ENCODE results near the gene KRT84. TPM values are rescaled to one million over a fixed set of nuclear protein-coding genes. Genes with fewer than 3 reads are reported as not detected.

The KRT84 gene
- total RNA-seq, 1 experiment from 2014 or later = not detected

GRCh38 chr12:52402377-52402776 lies 16.9 kb upstream of the KRT84 start:
- Histone ChIP-seq H3K27me3 (ENCODE audit: control insufficient read depth, insufficient read depth, low read length) (no peaks in the 10 kb centered on the region), H3K36me3 (replicated peaks; ENCODE audit: control insufficient read depth, insufficient read depth, low read length) (no peaks in the 10 kb centered on the region), H3K4me3 (ENCODE audit: insufficient read depth, low read depth, low read length) (no peak overlapping the region)
- DNase-seq = no peak

- Histone ChIP-seq H3K27me3 (ENCODE audit: control insufficient read depth, insufficient read depth, low read length) (no peaks in the 10 kb centered on the region), H3K4me3 (ENCODE audit: insufficient read depth, low read depth, low read length) (no peak overlapping the region), H3K36me3 (replicated peaks; ENCODE audit: control insufficient read depth, insufficient read depth, low read length) (no peaks in the 10 kb centered on the region)
- no peak for DNase-seq
Measured at GRCh38 chr12:52401926-52402325, 16.5 kb upstream of the KRT84 start.

GRCh38 chr12:52401526-52401925 lies 16.1 kb upstream of the KRT84 start:
- Histone ChIP-seq H3K4me3 (ENCODE audit: insufficient read depth, low read depth, low read length) (no peak overlapping the region), H3K27me3 (ENCODE audit: control insufficient read depth, insufficient read depth, low read length) (no peaks in the 10 kb centered on the region), H3K36me3 (replicated peaks; ENCODE audit: control insufficient read depth, insufficient read depth, low read length) (no peaks in the 10 kb centered on the region)
- DNase-seq = no peak

- Histone ChIP-seq H3K36me3 (replicated peaks; ENCODE audit: control insufficient read depth, insufficient read depth, low read length) (no peaks in the 10 kb centered on the region), H3K4me3 (ENCODE audit: insufficient read depth, low read depth, low read length) (no peak overlapping the region), H3K27me3 (ENCODE audit: control insufficient read depth, insufficient read depth, low read length) (no peaks in the 10 kb centered on the region)
- DNase-seq = no peak
Measured at GRCh38 chr12:52400906-52401305, 15.5 kb upstream of the KRT84 start.

- no peaks in the 10 kb centered on the region for H3K27me3 ChIP-seq (ENCODE audit: control insufficient read depth, insufficient read depth, low read length)
- no peak for DNase-seq
- no peak overlapping the region for H3K4me3 ChIP-seq (ENCODE audit: insufficient read depth, low read depth, low read length)
- H3K36me3 ChIP-seq (replicated peaks; ENCODE audit: control insufficient read depth, insufficient read depth, low read length) = no peaks in the 10 kb centered on the region
Measured at GRCh38 chr12:52399756-52400155, 14.3 kb upstream of the KRT84 start.

- Histone ChIP-seq H3K4me3 (ENCODE audit: insufficient read depth, low read depth, low read length) (no peak overlapping the region), H3K36me3 (replicated peaks; ENCODE audit: control insufficient read depth, insufficient read depth, low read length) (no peaks in the 10 kb centered on the region), H3K27me3 (ENCODE audit: control insufficient read depth, insufficient read depth, low read length) (no peaks in the 10 kb centered on the region)
- no peak for DNase-seq
Measured at GRCh38 chr12:52398176-52398575, 12.7 kb upstream of the KRT84 start.

GRCh38 chr12:52396656-52397055 lies 11.2 kb upstream of the KRT84 start:
- no peak overlapping the region for H3K4me3 ChIP-seq (ENCODE audit: insufficient read depth, low read depth, low read length)
- no peaks in the 10 kb centered on the region for H3K36me3 ChIP-seq (replicated peaks; ENCODE audit: control insufficient read depth, insufficient read depth, low read length)
- no peak for DNase-seq
- H3K27me3 ChIP-seq (ENCODE audit: control insufficient read depth, insufficient read depth, low read length) = no peaks in the 10 kb centered on the region

GRCh38 chr12:52395761-52396434 lies 10.4 kb upstream of the KRT84 start:
- H3K36me3 ChIP-seq (replicated peaks; ENCODE audit: control insufficient read depth, insufficient read depth, low read length) = no peaks in the 10 kb centered on the region
- H3K4me3 ChIP-seq (ENCODE audit: insufficient read depth, low read depth, low read length) = no peak overlapping the region
- DNase-seq = peak; percentile 96
- H3K27me3 ChIP-seq (ENCODE audit: control insufficient read depth, insufficient read depth, low read length) = no peaks in the 10 kb centered on the region

GRCh38 chr12:52394836-52395405 lies 9.5 kb upstream of the KRT84 start:
- no peak for DNase-seq
- no peak overlapping the region for H3K4me3 ChIP-seq (ENCODE audit: insufficient read depth, low read depth, low read length)
- H3K27me3 ChIP-seq (ENCODE audit: control insufficient read depth, insufficient read depth, low read length) = no peaks in the 10 kb centered on the region
- H3K36me3 ChIP-seq (replicated peaks; ENCODE audit: control insufficient read depth, insufficient read depth, low read length) = no peaks in the 10 kb centered on the region

GRCh38 chr12:52392465-52393007 lies 7.1 kb upstream of the KRT84 start:
- no peak for DNase-seq
- no peaks in the 10 kb centered on the region for H3K36me3 ChIP-seq (replicated peaks; ENCODE audit: control insufficient read depth, insufficient read depth, low read length)
- no peaks in the 10 kb centered on the region for H3K27me3 ChIP-seq (ENCODE audit: control insufficient read depth, insufficient read depth, low read length)
- no peak overlapping the region for H3K4me3 ChIP-seq (ENCODE audit: insufficient read depth, low read depth, low read length)

- H3K4me3 ChIP-seq (ENCODE audit: insufficient read depth, low read depth, low read length) = no peak overlapping the region
- no peaks in the 10 kb centered on the region for H3K27me3 ChIP-seq (ENCODE audit: control insufficient read depth, insufficient read depth, low read length)
- no peaks in the 10 kb centered on the region for H3K36me3 ChIP-seq (replicated peaks; ENCODE audit: control insufficient read depth, insufficient read depth, low read length)
- no peak for DNase-seq
Measured at GRCh38 chr12:52391618-52392002, 6.2 kb upstream of the KRT84 start.

GRCh38 chr12:52390739-52391617 lies 5.5 kb upstream of the KRT84 start:
- Histone ChIP-seq H3K27me3 (ENCODE audit: control insufficient read depth, insufficient read depth, low read length) (no peaks in the 10 kb centered on the region), H3K4me3 (ENCODE audit: insufficient read depth, low read depth, low read length) (no peak overlapping the region), H3K36me3 (replicated peaks; ENCODE audit: control insufficient read depth, insufficient read depth, low read length) (no peaks in the 10 kb centered on the region)
- peak; percentile 79 for DNase-seq

GRCh38 chr12:52389313-52390207 lies 4.1 kb upstream of the KRT84 start:
- DNase-seq = no peak
- Histone ChIP-seq H3K36me3 (replicated peaks; ENCODE audit: control insufficient read depth, insufficient read depth, low read length) (no peaks in the 10 kb centered on the region), H3K27me3 (ENCODE audit: control insufficient read depth, insufficient read depth, low read length) (no peaks in the 10 kb centered on the region), H3K4me3 (ENCODE audit: insufficient read depth, low read depth, low read length) (no peak overlapping the region)

GRCh38 chr12:52387859-52388258 lies 2.4 kb upstream of the KRT84 start:
- Histone ChIP-seq H3K27me3 (ENCODE audit: control insufficient read depth, insufficient read depth, low read length) (no peaks in the 10 kb centered on the region), H3K36me3 (replicated peaks; ENCODE audit: control insufficient read depth, insufficient read depth, low read length) (no peaks in the 10 kb centered on the region), H3K4me3 (ENCODE audit: insufficient read depth, low read depth, low read length) (no peak overlapping the region)
- no peak for DNase-seq
